Right ventricle myocardium superior (tissue), 1 donor: Measurements from ENCODE around the gene IRF2BP1. TPM values are rescaled to one million over a fixed set of nuclear protein-coding genes. Genes with fewer than 3 reads are reported as not detected.
"Not testable (repeated sequence)": the region's sequence is repeated elsewhere in the genome, so short reads cannot be mapped to it uniquely, and the experiment has no call there.

Experiments
- ATAC-seq: fragments of 200-7000 bp; cut with Tn5 transposase; one replicate; pipeline ENCODE4 v1.9.1; 2020; ENCODE audit warnings: mild to moderate bottlenecking; ENCODE audit not compliant: poor library complexity
- DNase-seq: peaks from one replicate; pipeline ENCODE4 v3.0.0-alpha.2; 2020
- intact Hi-C: fragments of 100-400 bp; cut with DNase I; formaldehyde crosslinking; loops from one replicate; pipeline ENCODE4 v1.11.2; 2022
- total RNA-seq: library from RNA; stranded (reverse); fragmentation: NEBNext Ultra II Directional; extraction: Animal tissue kit (Norgen Biotek cat#: 25700); gene quantifications from one replicate; pipeline ENCODE4 v1.2.1, GENCODE V29; 2021
- donor health status: DM: no; HTN: yes; CAD: no; lungs with severe emphysema.

The IRF2BP1 gene
- total RNA-seq, 1 donor from 2014 or later, result 20.0 TPM

DNA sequence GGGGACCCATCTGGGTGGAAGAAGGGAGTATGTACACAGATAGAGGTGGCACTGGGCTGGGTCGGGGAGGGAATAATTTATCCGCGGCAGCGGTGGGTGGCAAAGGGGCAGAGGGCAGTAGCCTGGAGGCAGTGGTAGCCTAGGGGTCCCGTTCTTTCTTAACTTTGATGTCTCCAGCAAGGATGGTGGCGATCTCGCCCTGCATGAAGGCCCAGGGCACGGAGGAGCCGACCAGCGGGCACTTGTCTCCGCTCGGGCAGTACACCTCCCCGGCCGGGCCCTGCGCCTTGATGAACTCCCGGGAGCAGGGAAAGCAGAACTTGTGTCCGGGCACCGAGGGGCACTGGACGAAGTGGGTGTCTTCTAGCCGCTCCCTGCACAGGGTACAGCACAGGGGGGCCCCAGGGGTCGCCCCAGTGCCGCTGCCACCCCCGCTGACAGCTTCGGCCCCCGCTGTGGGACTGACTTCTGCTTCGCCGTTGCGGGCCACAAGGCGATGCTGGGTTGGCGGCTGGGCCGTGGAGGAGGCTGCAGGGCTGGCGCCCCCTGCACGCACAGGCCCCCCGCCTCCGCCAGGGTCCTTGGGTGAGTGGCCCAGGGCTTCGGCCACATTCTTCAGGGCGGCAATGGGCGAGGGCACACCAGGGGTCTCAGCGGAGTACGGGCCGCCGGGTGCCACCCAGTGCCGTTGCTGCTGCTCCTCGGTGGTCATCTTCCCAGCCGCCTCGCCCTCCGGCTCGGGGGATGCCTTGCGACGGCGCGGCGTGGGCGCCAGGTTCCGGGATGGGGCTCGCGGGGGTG is 1.9 kb downstream of the IRF2BP1 start:
- no peak for ATAC-seq
- no peak for DNase-seq
- intact Hi-C loops, result no loop called here

- intact Hi-C loops, result no loop called here
- ATAC-seq (no peak), DNase-seq (no peak)
These were observed 2.4 kb downstream of the IRF2BP1 start for GRCh38 chr19:45883586-45883880.

- DNase-seq, result peak; percentile 86
- no peak for ATAC-seq
- intact Hi-C loops, result no loop called here
These were observed 3.0 kb downstream of the IRF2BP1 start for GRCh38 chr19:45882652-45883585.

DNA sequence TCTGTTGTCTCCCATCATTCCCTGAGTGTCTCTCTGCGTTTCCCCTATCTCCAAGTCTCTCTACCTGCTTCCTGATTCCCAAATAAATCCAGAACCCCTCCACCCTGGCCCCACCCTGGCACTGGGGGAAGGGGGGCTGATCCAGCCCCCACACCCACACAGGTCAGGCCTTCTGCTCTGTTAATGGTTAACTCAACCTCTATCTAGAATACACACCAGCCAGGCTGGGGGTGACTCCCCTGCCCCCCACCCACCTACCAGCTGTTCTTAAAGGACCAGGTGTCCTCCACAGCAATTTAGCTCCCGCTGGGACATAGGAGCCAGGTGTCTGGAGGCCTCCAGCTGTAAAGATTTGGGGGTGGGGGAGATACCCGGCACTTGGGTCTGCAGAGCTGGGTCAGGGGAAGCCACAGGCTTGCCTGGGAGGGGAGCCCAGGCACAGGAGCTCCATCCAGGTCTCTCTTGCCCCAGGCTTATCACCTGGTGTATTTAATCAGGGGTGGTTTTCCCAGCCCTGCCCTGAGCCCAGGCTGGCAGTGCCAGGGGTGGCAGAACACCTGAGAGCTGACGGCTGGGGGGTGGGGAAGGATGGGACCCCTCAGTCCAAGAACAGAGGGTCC is 3.9 kb downstream of the IRF2BP1 start:
- ATAC-seq, result no peak
- intact Hi-C loops, result no loop called here

GRCh38 chr19:45881082-45881908 is 4.6 kb downstream of the IRF2BP1 start:
- ATAC-seq (no peak), DNase-seq (no peak)
- intact Hi-C loops, result no loop called here

More for the DNA sequence above, 3.9 kb downstream of the IRF2BP1 start:
- no peak for DNase-seq

DNA sequence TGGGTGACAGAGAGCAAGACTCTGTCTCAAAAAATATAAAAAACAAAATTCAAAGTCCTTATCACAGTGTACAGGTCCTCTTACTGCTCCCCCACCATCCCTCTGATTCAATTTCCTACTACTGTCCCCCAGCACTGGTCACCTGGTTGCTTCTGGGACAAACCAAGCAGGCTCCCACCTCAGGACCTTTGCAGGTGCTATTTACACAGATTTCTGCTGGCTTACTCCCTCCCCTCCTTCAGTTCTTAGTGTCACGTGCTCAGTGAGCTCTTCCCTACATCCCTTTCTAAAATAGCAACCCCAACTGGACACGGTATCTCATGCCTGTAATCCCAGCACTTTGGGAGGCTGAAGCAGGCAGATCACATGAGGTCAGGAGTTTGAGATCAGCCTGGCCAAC is 6.0 kb downstream of the IRF2BP1 start:
- intact Hi-C loops, result no loop called here
- ATAC-seq (no peak), DNase-seq (no peak)

DNA sequence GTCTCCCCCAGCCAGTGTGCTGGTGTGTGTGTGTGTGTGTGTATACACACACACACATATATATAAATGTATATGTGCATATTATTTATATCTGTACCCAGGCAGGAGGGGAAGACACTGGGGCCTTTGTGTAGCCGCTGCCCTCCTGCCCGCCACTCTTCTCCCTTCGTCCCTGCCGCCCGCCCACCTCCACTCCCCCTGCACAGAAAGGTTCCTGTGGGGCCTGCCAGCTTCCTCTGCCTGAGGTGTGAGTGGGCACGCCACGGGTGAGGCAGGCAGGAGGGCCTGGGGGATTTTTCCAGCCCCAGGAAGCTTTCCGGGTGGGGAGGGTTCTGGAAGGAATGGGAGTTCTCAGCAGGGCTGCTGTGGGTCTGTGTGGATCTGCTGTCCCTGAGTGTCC is 6.9 kb downstream of the IRF2BP1 start:
- intact Hi-C loops, result no loop called here
- no peak for ATAC-seq
- no peak for DNase-seq

DNA sequence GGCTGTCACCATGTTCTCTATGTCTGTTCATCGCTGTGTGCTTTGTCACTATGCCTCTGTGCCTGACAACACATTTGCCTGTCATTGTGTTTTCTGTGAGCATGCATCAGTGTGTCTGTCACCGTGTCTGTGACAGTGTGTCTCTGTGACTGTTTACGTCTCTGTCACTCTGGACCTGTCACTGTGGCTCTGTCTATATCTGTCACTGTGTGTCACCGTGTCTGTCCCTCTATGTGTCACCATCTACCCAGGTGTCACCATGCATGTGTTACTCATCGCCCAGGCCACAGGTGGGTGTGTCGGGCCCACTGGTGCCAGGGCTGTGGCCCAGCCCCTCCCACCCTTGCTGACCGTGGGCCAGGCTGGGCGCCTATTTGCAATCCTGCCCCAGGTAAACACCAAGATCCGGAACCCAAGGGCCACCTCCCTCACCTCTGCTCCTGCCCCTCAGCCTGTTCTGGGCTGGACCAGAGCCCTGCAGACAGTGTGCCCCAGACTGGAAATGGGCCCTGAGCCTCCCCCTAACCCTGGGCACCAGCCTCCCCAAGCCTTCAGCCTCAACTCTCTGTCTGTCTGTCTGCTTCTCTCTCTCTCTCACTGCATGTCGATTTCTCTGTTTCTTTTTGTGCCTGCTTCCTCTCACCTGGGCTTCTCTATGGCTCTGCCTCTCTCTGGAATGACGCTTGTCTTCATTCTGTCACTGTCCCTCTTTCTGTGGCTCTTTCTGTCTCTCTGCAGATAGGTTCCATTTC is 7.7 kb downstream of the IRF2BP1 start:
- intact Hi-C loops, result no loop called here
- ATAC-seq (no peak), DNase-seq (no peak)

DNA sequence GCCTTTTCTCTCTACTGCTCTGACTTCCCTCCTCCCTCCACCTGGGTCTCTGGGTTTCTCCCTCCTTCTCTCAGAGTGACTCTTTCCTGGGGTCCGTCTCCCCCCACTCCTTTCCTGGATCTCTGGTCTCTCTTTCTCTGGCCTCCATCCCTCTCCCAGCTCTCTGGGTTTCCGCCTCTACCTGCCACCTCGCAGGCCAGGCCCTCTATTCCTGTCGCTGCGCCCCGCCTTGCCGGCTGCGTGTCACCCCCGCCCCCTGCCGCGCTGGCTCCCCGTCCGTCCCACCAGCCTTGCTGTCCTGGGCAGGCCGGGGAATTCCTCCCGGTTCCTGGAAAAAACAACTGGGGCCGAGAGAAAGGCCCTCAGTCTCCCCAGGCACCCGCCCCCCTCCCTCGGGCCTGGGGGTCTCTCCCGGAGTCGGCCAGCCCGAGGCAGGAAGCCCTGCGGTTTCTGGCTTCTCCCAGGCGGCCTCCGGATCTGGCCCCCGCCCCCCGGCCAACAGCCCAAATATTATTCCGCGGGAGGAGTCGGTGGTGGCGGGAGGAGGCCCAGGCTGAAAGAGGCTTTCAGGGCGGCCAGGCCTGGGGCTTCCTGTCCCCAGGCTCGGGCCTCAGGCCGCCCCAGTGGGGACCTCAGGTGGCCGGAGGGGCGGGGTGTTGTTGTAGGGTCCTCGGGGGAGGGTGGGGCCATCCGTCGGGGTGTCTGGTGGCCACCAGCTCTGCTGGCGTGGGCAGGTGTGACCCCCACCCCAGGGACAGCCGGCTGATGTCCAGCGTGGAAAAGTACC is 9.3 kb downstream of the IRF2BP1 start:
- ATAC-seq (peak; percentile 50), DNase-seq (peak; percentile 55)
- intact Hi-C loops, result no loop called here

DNA sequence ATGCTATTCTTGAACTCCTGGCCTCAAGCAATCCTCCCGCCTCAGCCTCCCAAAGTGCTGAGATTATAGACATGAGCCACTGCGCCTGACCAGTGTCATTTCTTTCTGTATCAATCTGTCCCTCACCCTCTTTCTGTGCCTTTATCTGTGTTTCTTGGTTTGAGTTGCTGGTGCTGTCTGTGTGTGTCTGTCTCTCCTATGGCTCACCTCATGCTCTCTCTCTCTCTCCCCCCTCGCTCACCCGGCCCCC is 9.9 kb downstream of the IRF2BP1 start:
- intact Hi-C loops, result no loop called here
- ATAC-seq (no peak), DNase-seq (no peak)

DNA sequence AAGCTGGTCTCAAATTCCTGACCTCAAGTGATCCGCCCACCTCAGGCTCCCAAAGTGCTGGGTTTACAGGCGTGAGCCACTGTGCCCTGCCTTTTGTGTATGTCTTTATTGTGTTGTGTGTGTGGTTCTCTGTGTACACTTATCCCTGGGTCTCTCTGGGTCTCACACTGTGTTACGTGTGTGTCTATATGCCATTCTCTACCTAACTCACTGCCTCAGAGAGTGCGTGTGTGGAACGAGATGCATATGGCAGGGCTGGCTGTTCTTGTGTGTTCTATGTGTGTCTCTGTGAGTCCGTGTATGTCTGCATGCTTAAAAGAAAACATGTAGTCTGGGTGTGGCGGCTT is 11.3 kb downstream of the IRF2BP1 start:
- intact Hi-C loops, result no loop called here
- DNase-seq (no peak), ATAC-seq (no peak)

DNA sequence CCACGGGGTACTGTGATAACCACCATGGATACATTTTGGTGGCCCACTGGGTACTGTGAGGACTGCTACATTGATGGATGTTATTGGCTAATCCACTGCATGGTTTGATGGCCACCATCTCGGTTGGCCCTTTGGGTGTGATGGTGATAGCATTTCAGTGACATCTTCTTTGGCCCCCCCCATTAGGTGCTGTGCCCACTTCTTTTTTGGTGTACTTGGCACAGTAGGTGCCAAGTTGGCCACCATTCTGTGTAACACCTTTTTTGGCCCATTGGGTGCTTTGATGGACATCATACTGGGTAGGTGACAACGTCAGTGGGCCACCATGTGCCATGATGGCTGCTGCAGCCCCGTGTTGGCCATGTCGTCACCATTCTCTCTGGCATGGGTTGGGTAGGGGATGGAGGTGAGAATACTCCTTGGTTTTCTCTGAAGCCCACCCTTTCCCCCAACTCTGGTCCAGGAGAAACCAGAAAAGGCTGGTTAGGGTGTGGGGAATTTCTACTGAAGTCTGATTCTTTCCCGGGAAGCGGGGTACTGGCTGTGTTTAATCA is 12.6 kb downstream of the IRF2BP1 start:
- DNase-seq (no peak), ATAC-seq (no peak)
- intact Hi-C loops, result no loop called here

GRCh38 chr19:45872095-45872919 is 13.6 kb downstream of the IRF2BP1 start:
- DNase-seq (no peak), ATAC-seq (no peak)
- intact Hi-C loops, result no loop called here

DNA sequence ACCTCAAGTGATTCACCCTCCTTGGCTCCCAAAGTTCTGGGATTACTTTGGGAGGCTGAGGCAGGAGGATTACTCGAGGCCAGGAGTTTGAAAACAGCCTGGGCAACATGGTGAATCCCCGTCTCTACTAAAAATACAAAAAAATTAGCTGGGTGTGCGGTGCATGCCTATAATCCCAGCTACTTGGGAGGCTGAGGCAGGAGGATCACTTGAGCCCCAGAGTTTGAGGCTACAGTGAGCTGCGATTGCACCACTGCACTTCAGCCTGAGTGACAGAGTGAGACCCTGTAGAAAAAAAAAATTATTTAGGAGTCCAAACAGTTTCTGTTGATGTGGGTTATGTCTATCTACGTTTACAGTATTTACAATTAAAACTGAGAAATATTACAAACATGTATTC is 15.1 kb downstream of the IRF2BP1 start:
- intact Hi-C loops, result no loop called here
- DNase-seq, result no peak
- no peak for ATAC-seq

DNA sequence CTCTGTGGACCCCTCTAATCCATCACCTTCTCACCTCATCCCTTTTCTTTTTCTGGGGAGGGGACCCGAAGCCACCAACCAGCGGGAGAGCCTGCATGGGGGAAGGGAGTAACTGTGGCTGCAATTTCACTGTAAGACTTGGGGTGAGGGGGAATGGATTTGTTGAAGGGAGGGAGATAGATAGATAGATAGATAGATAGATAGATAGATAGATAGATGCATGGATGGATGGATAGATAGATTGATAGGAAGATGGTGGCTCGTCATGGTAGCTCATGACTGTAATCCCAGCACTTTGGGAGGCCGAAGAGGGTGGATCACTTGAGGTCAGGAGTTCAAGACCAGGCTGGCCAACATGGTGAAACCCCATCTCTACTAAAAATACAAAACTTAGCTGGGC is 18.7 kb downstream of the IRF2BP1 start:
- DNase-seq, intact Hi-C loops: not testable (repeated sequence)

DNA sequence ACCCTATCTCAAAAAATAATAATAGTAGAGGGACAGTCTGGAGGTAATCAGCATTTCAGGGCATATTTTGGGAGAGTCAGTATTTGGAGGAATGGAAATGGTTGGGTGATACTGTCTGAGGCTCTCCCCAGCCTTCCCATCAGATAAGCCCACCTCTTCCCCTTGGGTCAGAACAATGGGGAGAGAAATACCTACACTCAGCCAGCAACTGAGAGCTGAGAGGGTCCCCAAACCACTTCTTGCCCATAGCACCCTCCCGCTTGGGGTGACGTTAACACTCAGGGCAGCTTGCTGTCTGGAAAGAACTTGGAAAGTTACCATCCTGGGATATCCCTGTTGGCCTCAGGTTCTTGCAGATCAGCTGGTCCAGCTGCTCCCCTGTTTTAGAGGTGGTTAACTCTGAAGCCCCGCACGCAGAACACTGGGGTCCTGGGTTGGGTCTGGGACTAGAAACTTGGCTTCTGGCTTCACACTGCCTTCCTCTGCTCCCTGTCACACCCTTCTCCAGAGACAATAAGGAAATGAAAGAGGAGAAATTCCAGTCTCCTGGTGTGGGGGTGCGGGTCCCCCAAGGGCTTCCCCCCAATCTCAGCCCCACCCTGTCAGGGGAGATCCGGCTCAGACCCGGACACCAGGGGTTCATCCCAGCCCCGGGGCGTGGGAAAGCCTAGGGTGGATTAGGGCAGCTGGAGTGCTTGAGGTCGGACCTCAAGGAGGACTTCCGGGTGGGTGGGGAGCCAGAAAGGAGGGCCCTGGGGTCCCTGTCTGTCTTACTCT is 19.4 kb downstream of the IRF2BP1 start:
- DNase-seq, result no peak
- intact Hi-C loops, result no loop called here
- no peak for ATAC-seq

More for the DNA sequence above, 18.7 kb downstream of the IRF2BP1 start:
- ATAC-seq, result not testable (repeated sequence)
